Stimulated activated CD8-positive, alpha-beta memory T cell treated with anti-CD3 and anti-CD28 coated beads, Interleukin-7, amount 100 ng/mL, for 4 hours (primary cell): ENCODE results near the gene MALRD1.

Source experiments
- DNase-seq, 2 donors: peaks; one replicate each; pipeline ENCODE4 v3.0.0-alpha.2; 2020; ENCODE audit warnings: low read depth in 2 of 2

MALRD1 gene

DNA sequence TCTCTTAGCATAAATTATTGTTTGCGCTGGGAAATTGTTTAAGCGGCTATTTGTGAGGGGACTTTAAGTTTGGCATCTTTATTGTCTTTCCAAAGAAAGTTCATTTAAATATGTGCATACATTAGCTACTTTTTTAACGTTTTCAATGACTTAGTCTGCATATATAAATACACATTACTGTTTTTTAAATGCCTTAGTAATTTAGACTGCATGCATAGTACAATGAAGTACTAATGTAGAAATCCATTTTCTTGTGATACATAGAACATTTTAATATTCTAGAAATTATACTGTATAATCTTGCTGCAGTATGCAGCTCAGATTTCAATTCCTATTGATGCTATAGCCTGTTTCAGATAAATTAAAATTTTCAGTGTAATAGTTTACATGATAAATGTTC lies 325.4 kb downstream of the MALRD1 start:
- no peak for DNase-seq

DNA sequence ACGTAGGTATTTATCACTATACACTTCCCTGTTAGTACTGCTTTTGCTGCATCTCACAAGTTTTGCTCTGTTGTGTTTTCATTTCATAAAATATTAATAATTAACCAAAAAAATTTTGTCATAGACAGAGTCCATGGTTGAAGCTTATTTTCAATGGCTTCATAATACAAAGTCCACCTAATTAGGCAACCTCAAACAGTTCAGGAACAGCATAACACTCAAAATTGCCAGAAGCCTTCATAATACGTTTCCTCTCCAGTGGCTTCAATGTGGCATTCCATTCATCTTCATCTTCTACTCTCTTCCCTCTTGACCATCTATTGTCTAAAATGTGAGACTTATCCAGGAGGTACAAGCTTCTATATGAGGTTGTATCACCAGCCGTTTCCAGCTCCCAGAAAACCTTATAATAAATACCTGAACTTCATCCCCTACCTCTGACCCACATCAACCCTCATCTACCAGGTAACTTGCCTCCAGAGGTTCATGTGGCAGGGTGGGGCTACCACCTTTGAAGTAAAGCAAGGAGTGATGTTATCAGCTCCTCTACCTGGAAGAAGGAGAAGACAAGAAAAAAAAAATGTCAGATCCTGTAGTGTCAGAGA lies 337.3 kb downstream of the MALRD1 start:
- no peak for DNase-seq

DNA sequence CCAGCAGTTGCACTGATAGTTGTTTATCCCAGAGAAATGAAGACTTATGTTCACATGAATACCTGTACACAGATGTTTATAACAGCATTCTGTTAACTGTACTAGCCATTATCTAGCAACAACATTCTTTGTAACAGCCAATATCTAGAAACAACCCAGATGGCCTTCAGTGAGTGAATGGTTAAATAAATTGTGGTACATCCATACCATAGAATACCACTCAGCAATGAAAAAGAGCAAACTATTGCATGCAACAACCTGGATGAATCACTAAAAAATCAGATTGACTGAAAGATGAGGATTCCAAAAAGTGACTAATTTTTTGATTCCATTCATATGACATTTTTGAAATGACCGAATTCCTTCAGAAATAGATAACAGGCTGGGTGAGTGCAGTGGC lies 360.3 kb downstream of the MALRD1 start:
- no peak for DNase-seq

DNA sequence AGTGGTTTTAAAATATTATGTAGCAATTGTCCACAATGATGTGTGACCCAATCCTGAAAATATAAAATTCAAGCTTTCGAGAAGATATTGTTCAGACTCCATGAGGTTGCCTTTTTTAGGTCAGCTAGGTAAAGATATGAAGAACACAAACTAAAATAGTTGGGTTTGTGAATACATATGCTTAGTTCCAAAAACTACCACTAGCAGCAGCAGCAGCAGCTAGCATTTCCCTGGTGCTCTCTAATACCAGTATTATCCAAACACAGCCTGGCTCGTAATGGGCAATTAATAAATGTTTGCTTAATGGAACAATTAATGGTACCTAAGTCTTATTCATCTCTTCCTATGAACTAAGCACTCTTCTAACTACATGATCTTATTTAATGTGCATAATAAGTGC lies 362.5 kb downstream of the MALRD1 start:
- no peak for DNase-seq

DNA sequence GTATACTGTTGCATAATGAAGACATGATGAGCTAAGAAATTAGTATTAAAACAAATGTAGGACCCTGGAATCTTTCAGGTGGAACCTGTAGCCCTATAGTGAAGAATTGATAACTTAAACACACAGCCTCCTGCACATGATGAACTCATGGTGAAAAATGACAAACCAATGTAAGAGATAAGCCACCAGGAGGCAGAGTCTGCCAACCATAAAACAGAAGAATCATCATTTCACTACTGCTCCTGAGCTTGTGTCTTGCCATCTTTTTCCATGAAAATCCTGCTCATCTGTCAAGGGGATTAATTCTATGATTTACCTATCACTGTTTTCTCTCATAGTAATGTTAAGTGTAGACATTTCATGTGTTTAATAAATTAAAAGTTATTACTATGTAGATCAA lies 363.9 kb downstream of the MALRD1 start:
- DNase-seq = no peak

DNA sequence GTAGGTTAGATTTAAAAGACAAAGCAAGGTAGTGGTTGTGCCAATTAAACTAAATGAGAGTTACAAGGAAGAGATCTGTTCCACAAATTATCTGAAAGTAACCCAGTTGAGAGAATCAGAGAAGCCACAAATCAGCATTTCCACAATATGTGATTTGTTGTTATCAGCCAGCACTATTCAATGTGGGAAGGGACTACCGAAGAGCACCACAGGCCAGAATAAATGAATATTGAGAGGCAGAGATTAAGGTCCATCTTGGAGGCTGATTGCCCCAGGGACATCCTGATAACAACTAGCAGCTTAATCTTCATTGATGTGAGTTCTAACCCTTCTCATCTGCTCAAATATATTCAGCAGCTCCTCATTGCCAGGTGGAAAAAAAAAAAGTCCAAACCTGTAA lies 367.6 kb downstream of the MALRD1 start:
- no peak for DNase-seq

DNA sequence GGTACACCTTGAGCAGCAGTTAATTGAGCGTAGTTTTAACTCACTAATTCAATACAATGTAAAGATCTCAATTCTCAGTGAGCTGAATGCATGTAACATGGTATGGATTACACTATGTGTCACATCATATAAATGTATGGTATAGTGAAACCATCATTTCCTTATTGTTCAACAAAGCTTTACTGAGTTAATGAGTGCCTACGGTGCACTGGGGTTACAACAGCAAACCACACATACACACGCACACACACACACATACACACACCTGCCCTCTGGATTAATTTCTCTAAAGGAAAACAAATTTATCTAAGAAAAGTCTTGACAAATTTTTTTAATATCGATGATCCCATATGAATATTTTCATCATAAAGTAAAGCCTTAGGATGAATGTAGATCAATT lies 369.1 kb downstream of the MALRD1 start:
- no peak for DNase-seq

DNA sequence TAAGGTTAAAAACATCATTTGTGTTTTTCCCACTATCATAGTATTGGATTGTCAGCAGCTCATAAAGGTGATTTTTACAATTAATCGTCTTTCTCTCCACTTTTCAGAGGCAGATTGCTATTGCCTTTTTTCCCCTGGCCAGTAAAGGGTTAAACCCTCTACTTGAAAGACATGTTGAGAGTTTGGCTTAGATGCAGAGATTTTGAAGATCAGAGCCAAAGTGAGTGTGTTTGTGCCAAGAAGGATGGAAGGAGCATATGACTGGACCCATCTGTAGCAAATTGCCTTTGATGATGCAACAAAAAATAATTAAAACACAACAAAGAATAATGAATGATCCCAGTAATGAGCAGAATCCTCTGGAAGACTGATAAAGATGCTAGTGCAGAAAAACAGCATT lies 373.1 kb downstream of the MALRD1 start:
- DNase-seq = no peak

DNA sequence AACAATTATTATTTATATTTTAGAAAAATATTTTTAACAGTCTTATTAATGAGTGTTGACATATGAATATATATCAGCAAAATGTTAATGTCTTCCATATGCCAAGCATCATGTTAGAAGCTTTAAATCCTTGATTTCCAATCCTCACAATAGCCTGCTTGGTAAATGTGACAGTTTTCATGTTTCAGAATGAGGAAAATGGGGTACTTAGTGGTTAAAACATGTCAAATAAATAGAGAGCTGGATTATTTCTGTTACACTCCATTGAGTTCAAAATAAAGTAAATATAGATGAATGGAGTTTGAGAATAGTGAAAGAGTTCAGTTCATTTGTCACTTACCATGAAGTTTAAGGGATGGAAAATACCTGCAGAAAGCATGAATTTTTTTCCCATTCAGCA lies 377.4 kb downstream of the MALRD1 start:
- no peak for DNase-seq

DNA sequence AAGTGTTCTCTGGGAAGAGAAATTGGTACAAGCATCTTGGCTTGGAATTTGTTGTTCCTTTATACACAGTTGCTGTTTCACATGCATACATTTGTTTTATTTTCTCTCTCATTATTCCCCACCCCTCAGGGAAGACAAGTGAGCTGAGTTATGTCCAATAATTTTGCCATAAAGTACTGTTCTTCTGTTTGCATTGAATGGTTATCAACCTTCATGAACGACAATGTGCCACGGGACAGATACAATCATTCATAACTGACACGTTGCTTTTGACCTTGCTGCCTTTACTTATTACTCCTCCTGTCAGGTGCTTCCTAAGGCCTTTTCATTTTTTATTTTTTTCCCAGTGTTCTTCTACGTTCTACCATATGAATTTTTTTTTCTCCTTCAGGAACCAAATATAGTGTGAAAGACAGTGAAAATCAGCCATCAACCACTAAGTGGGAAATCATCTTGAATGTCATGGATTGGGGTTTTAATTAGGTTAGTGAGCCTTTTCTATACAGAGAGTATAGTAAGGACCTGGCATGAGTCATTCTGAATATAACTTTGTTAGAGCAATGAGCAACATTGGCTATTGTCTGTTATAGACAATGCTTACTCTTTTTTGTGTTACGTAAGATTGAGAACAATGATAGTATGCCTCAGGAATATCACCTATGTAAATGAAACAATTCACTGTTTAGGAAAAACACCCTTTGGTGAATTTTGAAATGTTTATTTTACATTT lies 383.2 kb downstream of the MALRD1 start:
- no peak for DNase-seq

DNA sequence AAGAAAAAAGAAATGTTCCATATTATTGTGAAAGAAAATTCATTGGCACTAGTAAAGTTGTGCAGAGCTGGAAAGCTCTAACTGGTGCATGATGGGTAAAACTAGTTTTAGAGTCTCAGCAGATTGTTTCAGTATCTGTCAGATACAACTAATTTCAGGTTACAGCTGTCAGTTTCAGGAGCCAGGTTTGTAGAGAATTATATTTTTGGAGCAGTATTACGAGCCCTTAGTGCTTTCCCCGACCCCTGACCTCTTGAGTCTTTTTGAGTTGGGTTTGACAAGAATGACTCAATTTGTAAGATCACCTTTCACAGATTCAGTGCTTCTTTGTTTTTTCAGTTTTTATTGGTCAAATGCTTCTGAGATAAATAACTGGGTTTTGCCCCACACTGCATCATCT lies 401.3 kb downstream of the MALRD1 start:
- DNase-seq = no peak

DNA sequence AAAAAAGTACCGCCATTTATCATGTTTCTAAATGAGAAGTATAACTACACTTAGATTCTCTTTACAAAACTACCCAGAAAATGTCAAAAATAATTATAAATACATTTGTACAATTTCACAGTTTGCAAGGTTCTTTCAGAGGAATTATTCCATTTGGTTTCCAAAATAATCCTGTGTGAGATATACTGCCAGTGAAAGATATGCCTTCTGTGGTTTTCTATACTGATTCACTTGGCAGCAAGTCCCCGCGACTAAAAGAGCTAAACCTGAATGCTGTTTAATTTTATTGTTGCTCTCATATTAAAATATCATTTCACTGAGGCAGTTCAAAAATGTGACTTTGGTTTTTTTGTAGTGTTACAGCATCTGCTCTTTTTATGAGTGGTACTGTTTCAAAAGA lies 402.8 kb downstream of the MALRD1 start:
- DNase-seq = no peak

DNA sequence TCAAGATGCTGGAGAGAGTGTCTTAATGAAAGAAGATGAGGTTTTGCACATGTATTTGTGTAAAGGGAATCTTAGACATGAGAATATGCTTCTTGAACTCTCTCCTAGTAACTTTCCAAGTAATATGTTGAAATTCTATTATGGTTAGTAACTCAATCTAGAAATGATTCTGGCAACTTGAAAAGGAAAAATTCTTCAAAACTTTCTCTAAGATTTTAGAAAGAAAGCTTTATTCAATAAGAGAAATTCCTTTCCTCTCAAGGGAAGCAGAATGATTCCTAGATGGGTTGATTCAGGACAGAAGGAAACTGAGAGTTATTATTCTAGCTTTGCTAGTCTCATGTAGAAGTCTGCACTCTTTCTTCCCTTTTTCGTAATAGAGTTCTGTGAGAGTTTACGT lies 403.3 kb downstream of the MALRD1 start:
- DNase-seq = no peak

DNA sequence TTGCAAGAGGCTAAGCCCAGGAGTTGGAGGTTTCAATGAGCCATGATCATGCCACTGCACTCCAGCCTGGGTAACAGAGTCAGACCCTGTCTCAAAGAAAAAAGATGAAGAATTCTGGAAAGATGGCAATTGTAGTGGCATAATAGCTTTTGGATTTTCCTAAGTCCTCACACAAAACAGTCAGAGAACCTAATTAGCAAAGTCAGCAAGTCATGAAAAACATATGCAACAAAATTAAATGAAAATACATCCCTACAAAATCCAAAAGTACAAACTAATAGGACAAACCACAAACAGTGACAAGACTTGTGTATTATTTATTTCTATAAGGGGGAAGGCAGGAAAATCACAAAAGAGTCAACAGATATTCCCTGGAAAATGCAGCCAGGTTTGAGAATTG lies 405.4 kb downstream of the MALRD1 start:
- DNase-seq = no peak

DNA sequence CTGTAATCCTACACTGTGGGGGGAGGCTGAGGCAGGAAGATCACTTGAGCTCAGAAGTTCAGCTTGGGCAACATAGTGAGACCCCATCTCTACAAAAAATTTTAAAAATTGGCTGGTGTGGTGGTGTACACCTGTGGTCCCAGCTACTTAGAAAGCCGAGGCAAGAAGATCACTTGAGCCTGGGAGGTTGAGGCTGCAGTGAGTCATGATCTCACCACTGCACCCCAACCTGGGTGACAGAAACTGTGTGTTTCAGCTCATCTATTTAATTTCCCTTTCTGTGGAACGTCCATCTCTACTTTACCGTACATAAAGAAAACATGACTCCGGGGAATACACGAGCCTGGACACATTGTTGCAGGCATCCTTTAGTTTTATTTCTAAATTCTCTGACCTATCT lies 413.0 kb downstream of the MALRD1 start:
- no peak for DNase-seq

DNA sequence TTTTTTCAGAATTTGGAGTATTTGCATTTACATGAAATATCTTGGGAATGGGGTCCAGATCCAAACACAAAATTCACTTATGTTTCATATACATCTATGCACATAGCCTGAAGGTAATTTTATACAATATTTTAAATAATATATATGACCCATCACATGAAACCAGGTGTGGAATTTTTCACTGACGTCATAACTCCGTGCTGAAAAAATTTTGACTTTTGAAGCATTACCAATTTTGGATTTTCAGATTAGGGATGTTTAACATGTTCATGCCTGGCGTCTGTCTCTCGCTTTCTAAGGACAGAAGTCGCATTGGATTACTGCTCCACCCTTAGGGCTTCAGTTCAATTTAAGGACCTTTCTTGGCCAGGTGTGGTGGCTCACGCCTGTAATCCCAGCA lies 418.1 kb downstream of the MALRD1 start:
- DNase-seq = no peak

DNA sequence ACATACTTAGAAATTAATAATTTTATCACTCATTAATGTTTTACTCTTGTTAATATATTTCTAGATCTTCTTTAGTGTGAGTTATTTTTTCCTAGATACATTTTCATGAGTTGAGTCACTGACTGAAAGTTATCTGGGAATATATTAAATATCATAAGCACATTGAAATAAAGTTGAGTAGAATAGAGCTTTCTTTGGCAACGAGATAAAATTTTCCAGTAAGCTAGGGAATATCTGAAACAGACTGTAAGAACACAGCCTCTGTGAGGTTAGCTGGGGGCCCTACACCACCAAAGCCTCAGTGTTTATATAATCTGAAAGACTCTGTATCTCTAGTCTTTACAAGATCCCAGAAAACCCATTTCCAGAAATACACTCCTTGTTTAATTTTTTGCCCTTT lies 419.8 kb downstream of the MALRD1 start:
- no peak for DNase-seq

DNA sequence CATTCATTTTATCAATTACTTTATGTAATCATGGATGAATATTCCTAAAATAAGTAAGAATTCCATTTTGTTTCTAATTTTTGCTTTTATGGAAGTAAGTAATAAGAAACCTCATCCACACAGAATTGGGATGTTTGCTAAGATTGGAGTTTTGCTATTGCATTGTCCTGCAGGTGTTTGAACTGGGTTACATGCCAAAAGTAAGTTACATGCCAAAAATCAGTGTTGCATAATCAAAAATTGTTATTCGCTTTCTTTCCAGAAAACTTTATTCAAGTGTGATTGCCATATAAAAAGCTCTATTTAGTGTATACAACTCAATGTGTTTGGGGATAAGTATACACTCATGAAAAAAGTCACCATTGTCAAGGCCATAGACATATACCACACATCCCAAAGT lies 420.9 kb downstream of the MALRD1 start:
- DNase-seq = no peak

DNA sequence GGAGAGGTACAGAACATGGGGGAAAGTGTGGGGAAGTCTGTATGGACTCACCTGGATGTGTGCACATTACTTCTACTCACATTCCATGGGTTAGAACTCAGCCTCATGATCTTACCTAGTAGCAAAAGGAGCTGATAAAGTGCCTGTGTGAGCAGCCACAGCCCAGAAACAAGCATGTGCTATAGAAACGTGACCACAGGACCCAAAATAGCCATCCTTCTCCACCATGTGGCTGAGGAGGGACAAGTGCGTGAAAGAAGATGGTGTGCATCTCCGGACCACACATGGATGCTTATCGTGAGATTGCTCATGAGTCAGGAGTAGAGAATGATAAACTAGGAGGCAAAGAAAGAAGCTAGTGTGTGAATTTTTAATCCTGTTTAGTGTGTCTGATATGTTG lies 431.3 kb downstream of the MALRD1 start:
- no peak for DNase-seq

DNA sequence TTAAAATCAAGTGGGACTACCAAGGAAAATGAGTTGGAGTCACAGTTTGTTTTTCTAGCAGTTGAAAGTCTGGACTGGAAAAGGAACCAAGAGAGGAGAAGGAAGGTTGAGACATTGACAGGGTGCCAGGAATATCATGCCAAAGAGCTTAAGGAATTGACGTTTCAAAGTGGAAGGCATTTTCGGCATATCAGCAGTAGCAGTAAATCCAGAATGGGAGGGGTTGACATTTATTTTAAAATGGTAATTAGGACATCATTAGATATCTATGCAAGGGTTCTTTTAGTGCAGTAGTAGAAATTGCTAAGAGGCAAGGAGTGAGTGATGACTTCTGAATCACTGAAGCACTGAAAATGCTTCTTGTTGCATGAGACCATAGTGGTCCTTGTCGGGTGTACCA lies 431.8 kb downstream of the MALRD1 start:
- no peak for DNase-seq

DNA sequence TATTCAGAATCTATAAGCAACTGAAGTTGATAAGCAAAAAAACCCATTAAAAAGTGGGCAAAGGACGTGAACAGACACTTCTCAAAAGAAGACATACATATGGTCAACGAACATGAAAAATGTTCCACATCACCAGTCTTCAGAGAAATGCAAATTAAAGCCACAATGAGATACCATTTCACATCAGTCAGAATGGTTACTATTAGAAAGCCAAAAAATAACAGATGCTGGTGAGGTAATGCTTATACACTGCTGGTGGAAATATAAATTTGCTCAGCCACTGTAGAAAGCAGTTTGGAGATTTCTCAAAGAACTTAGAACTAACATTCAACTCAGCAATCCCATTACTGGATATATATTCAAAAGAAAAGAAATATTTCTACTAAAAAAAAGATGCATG lies 434.8 kb downstream of the MALRD1 start:
- DNase-seq = no peak

DNA sequence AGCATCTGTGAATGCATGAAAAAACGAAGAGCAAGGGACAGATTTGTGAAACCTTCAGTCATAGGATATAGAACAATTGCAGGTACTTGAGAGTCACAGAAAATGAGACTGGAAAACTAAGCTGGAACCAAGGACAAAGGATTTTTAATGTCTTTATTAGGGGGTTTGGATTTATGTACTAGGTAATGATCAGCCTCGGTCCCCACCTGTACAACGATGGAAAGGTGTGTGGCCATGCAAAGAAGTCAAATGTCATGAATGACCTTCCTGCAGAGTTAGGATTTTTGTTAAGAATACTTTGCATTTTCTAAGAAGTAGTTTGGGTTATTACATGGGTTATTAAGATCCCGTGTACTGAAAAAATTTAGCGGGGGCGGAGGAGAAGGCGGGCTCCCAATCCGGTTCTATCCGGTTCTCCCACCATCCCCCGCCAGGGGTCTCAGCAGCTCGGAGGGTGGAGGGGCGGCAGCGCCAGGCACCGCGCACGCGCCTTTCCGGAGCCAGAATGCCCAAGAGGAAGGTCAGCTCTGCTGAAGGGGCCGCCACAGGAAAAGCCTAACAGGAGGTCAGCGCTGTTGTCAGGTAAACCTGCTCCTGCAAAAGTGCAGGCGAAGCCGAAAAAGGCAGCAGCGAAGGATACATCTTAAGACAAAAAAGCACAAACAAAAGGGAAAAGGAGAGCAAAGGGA lies 440.1 kb downstream of the MALRD1 start:
- DNase-seq = no peak

DNA sequence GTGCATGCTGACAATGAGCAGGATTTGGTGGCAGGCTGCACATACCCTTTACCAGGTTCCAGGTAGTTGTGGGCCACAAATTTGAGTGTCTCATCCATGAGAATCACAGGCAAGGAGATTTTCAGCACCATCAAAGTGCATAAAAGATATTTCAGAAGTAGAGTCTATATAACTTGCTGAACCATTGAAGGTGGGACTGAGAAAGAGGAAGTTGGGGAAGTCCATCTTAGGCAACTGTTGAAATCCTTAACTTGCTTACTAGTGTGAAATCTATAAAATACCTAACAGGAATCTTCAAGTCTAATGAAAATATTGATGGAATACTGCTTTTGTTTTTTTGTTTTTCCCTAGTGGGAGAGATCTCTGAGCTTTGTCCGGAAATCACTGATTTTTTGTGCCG lies 442.6 kb downstream of the MALRD1 start:
- no peak for DNase-seq
